GM13977 (cell line): ENCODE measurements around the gene KLK6.
"Not testable (repeated sequence)": the region's sequence is repeated elsewhere in the genome, so short reads cannot be mapped to it uniquely, and the experiment has no call there.

ENCODE experiments used
- DNase-seq: peaks from one replicate; pipeline ENCODE4 v3.0.0; 2012; ENCODE audit warnings: low spot score
- CTCF ChIP-seq: IDR thresholded peaks from 2 replicates; pipeline ENCODE4 v1.5.1; 2012; ENCODE audit warnings: mild to moderate bottlenecking, control low read depth; ENCODE audit not compliant: insufficient read depth; ENCODE audit errors: extremely low read depth, missing control alignments
- in situ Hi-C: fragments of 300-500 bp; cut with MboI; formaldehyde crosslinking; loops from one replicate; pipeline ENCODE4 v1.12.0; 2022; ENCODE audit warnings: low sequenced_read_pairs, low pct_unique_long_range_greater_than_20kb, mixed read lengths, inconsistent platforms; ENCODE audit not compliant: unreplicated experiment

KLK6 gene

GRCh38 chr19:50994129-50994528, 24.7 kb upstream of the KLK6 start:
- TF ChIP-seq CTCF: no peak
- in situ Hi-C loops: no loop called here
- no peak for DNase-seq

- DNase-seq: no peak
- in situ Hi-C loops: no loop called here
- TF ChIP-seq CTCF: no peak
Observed at GRCh38 chr19:50992666-50993035, 23.3 kb upstream of the KLK6 start.

- in situ Hi-C loops: not testable (repeated sequence)
Observed at GRCh38 chr19:50984416-50984815, 15.0 kb upstream of the KLK6 start.

GRCh38 chr19:50983625-50984292, 14.4 kb upstream of the KLK6 start, which contains the start of gene KLK7:
Gene KLK7, minus strand, starts transcription at chr19:50983917. Its CDS starts 1,518 bp downstream, at chr19:50982399.
- DNase-seq: no peak
- in situ Hi-C loops: no loop called here

More at GRCh38 chr19:50984416-50984815, 15.0 kb upstream of the KLK6 start:
- not testable (repeated sequence) for DNase-seq

GRCh38 chr19:50982186-50982585, 12.8 kb upstream of the KLK6 start:
- in situ Hi-C loops: no loop called here
- TF ChIP-seq CTCF: no peak
- no peak for DNase-seq

More at GRCh38 chr19:50983625-50984292, 14.4 kb upstream of the KLK6 start, which contains the start of gene KLK7:
- no peak for TF ChIP-seq CTCF

- DNase-seq: no peak
- in situ Hi-C loops: no loop called here
- no peak for TF ChIP-seq CTCF
Observed at GRCh38 chr19:50981587-50982146, 12.3 kb upstream of the KLK6 start.

GRCh38 chr19:50980208-50980607, 10.8 kb upstream of the KLK6 start:
- no peak for DNase-seq
- no peak for TF ChIP-seq CTCF
- in situ Hi-C loops: no loop called here
